Transverse colon (tissue), 4 donors: ENCODE results near the gene KRTAP2-4. TPM values are rescaled to one million over a fixed set of nuclear protein-coding genes. Genes with fewer than 3 reads are reported as not detected.
"Not testable (repeated sequence)": the region's sequence is repeated elsewhere in the genome, so short reads cannot be mapped to it uniquely, and the experiment has no call there.

ENCODE experiments used
- DNase-seq: peaks from one replicate; pipeline ENCODE4 v3.0.0-alpha.2; 2019
- H3K27ac ChIP-seq, 4 donors: fragments of 200-600 bp; sonication (generic); 2 replicates each; pipeline ENCODE4 v1.5.1; 2016 to 2018; ENCODE audit warnings: inconsistent platforms in 4 of 4
- H3K27me3 ChIP-seq: fragments of 200-600 bp; sonication (generic); 2 replicates; pipeline ENCODE4 v1.5.1; 2017; ENCODE audit warnings: inconsistent platforms
- H3K36me3 ChIP-seq, 4 donors: fragments of 200-600 bp; sonication (generic); 2 replicates each; pipeline ENCODE4 v1.5.1; 2017 to 2019; ENCODE audit warnings: inconsistent platforms in 4 of 4
- H3K4me1 ChIP-seq, 4 donors: fragments of 200-600 bp; sonication (generic); 2 replicates each; pipeline ENCODE4 v1.5.1; 2017 to 2020; ENCODE audit warnings: inconsistent platforms in 4 of 4
- H3K4me3 ChIP-seq, 4 donors: fragments of 200-600 bp; sonication (generic); 1 replicate in 1 of 4; 2 replicates in 3 of 4; pipeline versions ENCODE4 v1.5.1 to v1.6.1; 2017 to 2019; ENCODE audit warnings: inconsistent platforms in 4 of 4
- H3K9me3 ChIP-seq, 2 donors: fragments of 200-600 bp; sonication (generic); 2 replicates each; pipeline ENCODE4 v1.5.1; 2017 to 2019; ENCODE audit warnings: inconsistent platforms in 2 of 2
- CTCF ChIP-seq, 5 experiments: fragments of 200-600 bp in 3 of 5; fragments of 450-650 bp in 2 of 5; sonication (generic) in 3 of 5; IDR thresholded peaks; 1 replicate in 2 of 5; 2 replicates in 3 of 5; pipeline ENCODE4 v1.5.1; 2016 to 2017; ENCODE audit warnings: antibody characterized with exemption in 5 of 5, inconsistent platforms in 3 of 5, mild to moderate bottlenecking in 2 of 5, moderate library complexity in 1 of 5
- EP300 ChIP-seq: sonication (generic); formaldehyde crosslinking; IDR thresholded peaks from one replicate; pipeline ENCODE4 v1.6.1; 2017; ENCODE audit warnings: antibody characterized with exemption, low read depth
- POLR2A ChIP-seq: fragments of 450-650 bp; IDR thresholded peaks from one replicate; pipeline ENCODE4 v1.6.1; 2016; ENCODE audit warnings: antibody characterized with exemption, mild to moderate bottlenecking, moderate library complexity
- POLR2AphosphoS5 ChIP-seq, 3 donors: sonication (generic); formaldehyde crosslinking; IDR thresholded peaks; one replicate each; pipeline ENCODE4 v1.6.1; 2016; ENCODE audit warnings: antibody characterized with exemption in 3 of 3
- WGBS, 2 donors: methylation state at CpG; one replicate each; pipeline ENCODE4 v1.1.5; 2018; ENCODE audit warnings: low coverage in 1 of 2; 5-methylcytosine and 5-hydroxymethylcytosine counted together
- in situ Hi-C, 4 donors: fragments of 200-750 bp; cut with MboI; loops; one replicate each; pipeline versions ENCODE4 v1.15.0 to v1.15.1; 2017; ENCODE audit warnings: low sequenced_read_pairs in 3 of 4, low pct_ligation_motif_present in 1 of 4, low pct_unique_long_range_greater_than_20kb in 1 of 4
- intact Hi-C: fragments of 100-400 bp; cut with DNase I; formaldehyde crosslinking; loops from one replicate; pipeline ENCODE4 v1.15.1; 2023; ENCODE audit warnings: low total_unique reads
- total RNA-seq, 4 donors: library from RNA; depleted of rRNA; stranded (reverse); fragments of >200 nt; gene quantifications; one replicate each; pipeline ENCODE4 v1.1.0, GENCODE V29; 2016

The KRTAP2-4 gene
- total RNA-seq, 4 donors from 2014 or later = not detected

- in situ Hi-C loops = no loop called here
- no peaks in the 10 kb centered on the region for H3K9me3 ChIP-seq
- no peaks in the 10 kb centered on the region for H3K36me3 ChIP-seq
- no peak for TF ChIP-seq CTCF (IDR thresholded peaks at IDR 0.05)
- TF ChIP-seq POLR2AphosphoS5 (IDR thresholded peaks at IDR 0.05) = no peak
- no peak for TF ChIP-seq POLR2A
- H3K4me1 ChIP-seq = no peaks in the 10 kb centered on the region
- DNase-seq = no peak
- intact Hi-C loops = no loop called here
- H3K27me3 ChIP-seq = no peaks in the 10 kb centered on the region
- H3K4me3 ChIP-seq = no peak overlapping the region
- H3K27ac ChIP-seq = no peak overlapping the region
- WGBS, 2 donors = 92 to 100% methylated on average over 1 of the region's 1 CpG
Measured at GRCh38 chr17:41103896-41104295, 38.2 kb upstream of the KRTAP2-4 start.

GRCh38 chr17:41101586-41102259, 36.0 kb upstream of the KRTAP2-4 start, which contains the start of gene KRTAP4-16:
KRTAP4-16 (minus strand) TSS chr17:41102209; CDS start chr17:41102209, 0 bp downstream.
- H3K27me3 ChIP-seq = no peaks in the 10 kb centered on the region
- no peaks in the 10 kb centered on the region for H3K4me1 ChIP-seq
- in situ Hi-C loops (no loop called here), intact Hi-C loops (no loop called here)
- TF ChIP-seq POLR2AphosphoS5 (IDR thresholded peaks at IDR 0.05) (no peak), POLR2A (no peak), EP300 (no peak), CTCF (IDR thresholded peaks at IDR 0.05) (no peak)
- H3K9me3 ChIP-seq = no peaks in the 10 kb centered on the region
- no peak for DNase-seq
- H3K27ac ChIP-seq = no peak within 1 kb of the TSS
- H3K4me3 ChIP-seq = no peak within 1 kb of the TSS
- WGBS, 2 donors = 52 to 63% methylated on average over 4 to 10 of the region's 10 CpGs
- H3K36me3 ChIP-seq = no peaks in the 10 kb centered on the region

GRCh38 chr17:41099682-41100480, 34.2 kb upstream of the KRTAP2-4 start:
- H3K4me1 ChIP-seq, H3K27ac ChIP-seq, DNase-seq, intact Hi-C loops, H3K9me3 ChIP-seq, in situ Hi-C loops, H3K4me3 ChIP-seq, H3K27me3 ChIP-seq, H3K36me3 ChIP-seq: not testable (repeated sequence)
- whole genome bisulfite sequencing, 2 donors = 52 to 71% methylated on average over 7 of the region's 7 CpGs

GRCh38 chr17:41098481-41098880, 32.8 kb upstream of the KRTAP2-4 start:
- Histone ChIP-seq H3K9me3 (no peaks in the 10 kb centered on the region), H3K4me3 (no peak overlapping the region), H3K27me3 (no peaks in the 10 kb centered on the region), H3K36me3 (no peaks in the 10 kb centered on the region), H3K27ac (no peak overlapping the region), H3K4me1 (no peaks in the 10 kb centered on the region)
- TF ChIP-seq POLR2AphosphoS5 (IDR thresholded peaks at IDR 0.05) = no peak
- TF ChIP-seq CTCF (IDR thresholded peaks at IDR 0.05) = no peak
- TF ChIP-seq POLR2A = no peak
- WGBS, 2 donors = 81 to 82% methylated on average over 5 to 6 of the region's 6 CpGs
- DNase-seq = no peak
- in situ Hi-C loops = no loop called here
- intact Hi-C loops = no loop called here
